GM10266 (cell line): ENCODE results near the gene FANCE.
"Not testable (repeated sequence)": the region's sequence is repeated elsewhere in the genome, so short reads cannot be mapped to it uniquely, and the experiment has no call there.

Source experiments
- DNase-seq: peaks from one replicate; pipeline ENCODE4 v3.0.0; 2012; ENCODE audit errors: extremely low spot score
- TF ChIP-seq, protein P1 (sequence below): IDR thresholded peaks from 2 replicates; pipeline ENCODE4 v1.5.1; 2012; ENCODE audit warnings: mild to moderate bottlenecking, low read depth; ENCODE audit not compliant: control insufficient read depth, insufficient read depth; ENCODE audit errors: missing control alignments

FANCE gene

DNA sequence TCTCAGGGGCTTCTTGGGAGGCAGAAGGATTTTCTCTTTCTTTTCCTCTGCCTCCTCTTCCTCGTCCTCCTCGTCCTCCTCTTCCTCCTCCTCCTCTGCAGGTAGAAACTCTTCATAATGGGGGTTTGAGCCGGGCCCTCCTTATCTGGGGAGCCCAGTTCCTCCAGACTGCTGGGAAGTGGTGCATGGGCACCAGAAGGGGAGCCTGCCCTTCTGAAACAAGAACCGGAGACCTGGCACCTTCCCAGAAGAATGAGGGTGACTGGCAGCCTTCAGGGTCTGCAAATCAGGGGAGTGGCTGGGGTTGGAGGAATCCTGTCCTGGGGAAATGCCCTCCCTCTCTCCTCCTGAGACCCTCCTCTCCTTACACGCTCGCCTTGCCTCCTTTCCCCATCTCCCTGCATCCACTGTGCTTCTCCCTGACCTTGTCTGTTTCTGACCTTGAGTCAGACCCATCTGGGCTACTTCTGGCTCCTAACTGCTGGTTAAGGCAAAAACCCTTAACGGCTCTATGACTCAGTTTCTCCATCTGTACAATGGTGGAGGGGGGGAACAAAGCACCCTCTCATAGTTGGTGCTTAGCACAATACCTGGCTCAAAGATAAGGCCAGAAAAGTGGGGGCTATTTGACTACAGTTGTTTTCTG lies 58.9 kb downstream of the FANCE start:
- TF ChIP-seq, protein P1, sequence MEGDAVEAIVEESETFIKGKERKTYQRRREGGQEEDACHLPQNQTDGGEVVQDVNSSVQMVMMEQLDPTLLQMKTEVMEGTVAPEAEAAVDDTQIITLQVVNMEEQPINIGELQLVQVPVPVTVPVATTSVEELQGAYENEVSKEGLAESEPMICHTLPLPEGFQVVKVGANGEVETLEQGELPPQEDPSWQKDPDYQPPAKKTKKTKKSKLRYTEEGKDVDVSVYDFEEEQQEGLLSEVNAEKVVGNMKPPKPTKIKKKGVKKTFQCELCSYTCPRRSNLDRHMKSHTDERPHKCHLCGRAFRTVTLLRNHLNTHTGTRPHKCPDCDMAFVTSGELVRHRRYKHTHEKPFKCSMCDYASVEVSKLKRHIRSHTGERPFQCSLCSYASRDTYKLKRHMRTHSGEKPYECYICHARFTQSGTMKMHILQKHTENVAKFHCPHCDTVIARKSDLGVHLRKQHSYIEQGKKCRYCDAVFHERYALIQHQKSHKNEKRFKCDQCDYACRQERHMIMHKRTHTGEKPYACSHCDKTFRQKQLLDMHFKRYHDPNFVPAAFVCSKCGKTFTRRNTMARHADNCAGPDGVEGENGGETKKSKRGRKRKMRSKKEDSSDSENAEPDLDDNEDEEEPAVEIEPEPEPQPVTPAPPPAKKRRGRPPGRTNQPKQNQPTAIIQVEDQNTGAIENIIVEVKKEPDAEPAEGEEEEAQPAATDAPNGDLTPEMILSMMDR = no peak

GRCh38 chr6:35511562-35511941 lies 59.4 kb downstream of the FANCE start:
- DNase-seq = no peak
- TF ChIP-seq, protein P1 = no peak

More for the DNA sequence above, 58.9 kb downstream of the FANCE start:
- no peak for DNase-seq

DNA sequence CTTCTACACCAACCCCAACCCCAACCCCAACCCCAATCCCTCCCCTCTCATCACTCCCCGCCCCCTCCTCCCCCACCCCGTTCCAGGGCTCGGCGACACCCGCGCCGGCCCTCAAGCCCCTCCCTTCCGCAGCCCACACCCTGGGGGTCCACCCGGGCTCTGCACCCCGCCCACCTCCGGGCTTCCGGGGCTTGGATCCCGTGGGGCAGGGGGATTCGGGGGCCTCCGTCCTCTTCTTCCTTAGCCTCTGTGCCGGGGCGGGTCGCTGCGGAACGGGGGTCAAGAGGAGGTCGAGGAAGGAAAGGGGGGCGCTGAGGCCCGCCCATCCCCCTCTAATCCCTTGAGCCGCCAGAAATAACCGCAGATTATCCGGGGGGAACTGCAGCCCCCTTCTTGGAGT lies 59.9 kb downstream of the FANCE start:
- TF ChIP-seq, protein P1 = no peak
- DNase-seq = peak; percentile 11

GRCh38 chr6:35512740-35513139 lies 60.6 kb downstream of the FANCE start, which contains the start of gene TULP1:
Gene TULP1, minus strand, starts transcription at chr6:35512896. Its CDS starts 38 bp downstream, at chr6:35512858.
- TF ChIP-seq, protein P1 = no peak
- DNase-seq = peak; percentile 10

GRCh38 chr6:35514587-35514986 lies 62.4 kb downstream of the FANCE start:
- DNase-seq = no peak
- TF ChIP-seq, protein P1 = no peak

- not testable (repeated sequence) for DNase-seq
These were observed 63.8 kb downstream of the FANCE start for GRCh38 chr6:35515939-35516338.
